Measurements from ENCODE around the gene DMRT1. TPM values are rescaled to one million over a fixed set of nuclear protein-coding genes. Genes with fewer than 3 reads are reported as not detected.

DMRT1 gene
- total RNA-seq, 1 donor from 2014 or later: not detected

DNA sequence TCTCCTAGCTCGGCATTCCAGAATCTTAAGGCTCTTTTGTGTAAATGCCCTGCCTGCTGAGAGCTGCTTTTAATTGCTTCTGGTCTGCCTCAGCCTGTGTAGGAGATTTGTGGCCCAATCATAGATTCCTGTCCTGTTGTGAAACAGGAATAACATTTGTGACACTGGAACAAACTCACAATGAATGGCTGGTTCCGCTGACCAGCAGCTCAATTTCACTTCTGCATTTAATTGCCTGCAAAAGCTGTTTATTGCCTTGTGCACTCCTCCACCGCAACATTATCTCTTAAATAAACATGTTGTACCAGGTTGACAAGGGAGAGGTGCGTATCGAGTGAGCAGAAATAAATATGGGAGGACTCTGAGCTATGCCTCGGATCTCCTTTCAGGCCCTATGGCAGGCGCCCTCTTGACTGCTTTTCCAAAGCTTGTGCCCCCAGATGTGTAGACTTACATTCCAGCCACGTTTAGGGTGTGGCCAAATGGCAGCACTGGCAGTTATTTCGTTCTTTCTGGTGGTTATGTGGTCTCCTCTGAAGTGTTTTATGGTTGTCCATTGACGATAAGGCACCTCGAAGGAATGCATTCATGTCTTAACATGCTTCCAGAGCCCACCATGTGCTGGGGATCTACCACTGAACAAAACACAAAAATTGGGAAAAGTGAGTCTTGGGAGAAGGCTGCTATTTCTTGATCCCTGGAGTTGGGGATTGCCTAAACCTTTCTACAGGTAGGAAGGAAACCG lies 58.1 kb downstream of the DMRT1 start:
- Histone ChIP-seq H3K4me1 (no peaks in the 10 kb centered on the region), H3K36me3 (no peaks in the 10 kb centered on the region), H3K27me3 (no peaks in the 10 kb centered on the region), H3K4me3 (no peak overlapping the region), H3K9me3 (no peaks in the 10 kb centered on the region), H3K27ac (no peak overlapping the region)
- intact Hi-C loops (cut with DNase I): loop anchor here (5.0 kb wide), 1 partner anchor 108 kb away; no protein-coding TSS in a partner anchor
- TF ChIP-seq, protein P1, sequence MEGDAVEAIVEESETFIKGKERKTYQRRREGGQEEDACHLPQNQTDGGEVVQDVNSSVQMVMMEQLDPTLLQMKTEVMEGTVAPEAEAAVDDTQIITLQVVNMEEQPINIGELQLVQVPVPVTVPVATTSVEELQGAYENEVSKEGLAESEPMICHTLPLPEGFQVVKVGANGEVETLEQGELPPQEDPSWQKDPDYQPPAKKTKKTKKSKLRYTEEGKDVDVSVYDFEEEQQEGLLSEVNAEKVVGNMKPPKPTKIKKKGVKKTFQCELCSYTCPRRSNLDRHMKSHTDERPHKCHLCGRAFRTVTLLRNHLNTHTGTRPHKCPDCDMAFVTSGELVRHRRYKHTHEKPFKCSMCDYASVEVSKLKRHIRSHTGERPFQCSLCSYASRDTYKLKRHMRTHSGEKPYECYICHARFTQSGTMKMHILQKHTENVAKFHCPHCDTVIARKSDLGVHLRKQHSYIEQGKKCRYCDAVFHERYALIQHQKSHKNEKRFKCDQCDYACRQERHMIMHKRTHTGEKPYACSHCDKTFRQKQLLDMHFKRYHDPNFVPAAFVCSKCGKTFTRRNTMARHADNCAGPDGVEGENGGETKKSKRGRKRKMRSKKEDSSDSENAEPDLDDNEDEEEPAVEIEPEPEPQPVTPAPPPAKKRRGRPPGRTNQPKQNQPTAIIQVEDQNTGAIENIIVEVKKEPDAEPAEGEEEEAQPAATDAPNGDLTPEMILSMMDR (IDR thresholded peaks at IDR 0.05): no peak
- no peak for DNase-seq (ENCODE audit: low spot score in 2 of 2)

DNA sequence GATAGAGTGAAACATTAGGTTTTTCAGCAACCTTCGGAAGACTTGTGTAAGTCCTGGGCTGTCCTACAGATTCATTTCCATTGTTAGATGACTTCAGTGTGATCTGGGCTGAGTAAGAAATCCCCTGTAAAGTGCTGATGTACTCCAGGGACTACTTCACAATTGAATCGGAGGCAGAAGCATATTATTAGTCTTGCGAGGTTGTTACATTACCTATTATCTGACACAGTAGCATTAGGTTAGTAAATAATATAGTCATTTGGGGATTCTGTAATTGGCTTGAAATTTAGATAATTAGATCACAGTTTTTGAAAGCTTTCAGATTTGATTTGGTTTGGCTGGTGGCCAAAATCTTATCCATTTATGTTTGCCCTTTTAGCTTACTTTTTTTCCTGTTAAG lies 62.4 kb downstream of the DMRT1 start:
- Histone ChIP-seq H3K9me3 (no peaks in the 10 kb centered on the region), H3K36me3 (no peaks in the 10 kb centered on the region), H3K4me3 (no peak overlapping the region), H3K4me1 (no peaks in the 10 kb centered on the region), H3K27me3 (no peaks in the 10 kb centered on the region), H3K27ac (no peak overlapping the region)
- intact Hi-C loops (cut with DNase I): no loop called here
- DNase-seq (ENCODE audit: low spot score in 2 of 2): no peak
- TF ChIP-seq, protein P1 (IDR thresholded peaks at IDR 0.05): no peak

DNA sequence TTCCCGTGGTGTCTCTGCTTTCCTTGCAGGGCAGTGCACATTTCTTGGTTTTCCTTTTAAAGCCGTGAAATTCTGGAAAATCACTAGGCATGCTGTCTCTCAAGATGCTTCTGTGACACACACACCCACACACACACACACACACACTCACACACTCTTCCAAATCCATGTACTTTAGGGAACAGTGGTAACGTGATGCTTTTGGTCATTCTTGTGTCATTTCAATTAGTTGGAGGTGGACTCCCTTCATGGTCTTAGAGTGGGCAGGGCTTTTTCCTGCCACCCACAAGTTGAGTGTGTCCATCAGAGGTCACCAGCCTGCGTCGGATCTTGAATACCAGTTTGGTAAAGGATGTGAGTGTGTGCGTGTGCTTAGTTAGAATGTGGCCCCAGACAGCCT lies 64.4 kb downstream of the DMRT1 start:
- H3K4me1 ChIP-seq: no peaks in the 10 kb centered on the region
- DNase-seq (ENCODE audit: low spot score in 2 of 2): no peak
- no peak overlapping the region for H3K27ac ChIP-seq
- intact Hi-C loops (cut with DNase I): no loop called here
- H3K4me3 ChIP-seq: no peak overlapping the region
- H3K9me3 ChIP-seq: no peaks in the 10 kb centered on the region
- TF ChIP-seq, protein P1 (IDR thresholded peaks at IDR 0.05): no peak
- H3K27me3 ChIP-seq: no peaks in the 10 kb centered on the region
- no peaks in the 10 kb centered on the region for H3K36me3 ChIP-seq

DNA sequence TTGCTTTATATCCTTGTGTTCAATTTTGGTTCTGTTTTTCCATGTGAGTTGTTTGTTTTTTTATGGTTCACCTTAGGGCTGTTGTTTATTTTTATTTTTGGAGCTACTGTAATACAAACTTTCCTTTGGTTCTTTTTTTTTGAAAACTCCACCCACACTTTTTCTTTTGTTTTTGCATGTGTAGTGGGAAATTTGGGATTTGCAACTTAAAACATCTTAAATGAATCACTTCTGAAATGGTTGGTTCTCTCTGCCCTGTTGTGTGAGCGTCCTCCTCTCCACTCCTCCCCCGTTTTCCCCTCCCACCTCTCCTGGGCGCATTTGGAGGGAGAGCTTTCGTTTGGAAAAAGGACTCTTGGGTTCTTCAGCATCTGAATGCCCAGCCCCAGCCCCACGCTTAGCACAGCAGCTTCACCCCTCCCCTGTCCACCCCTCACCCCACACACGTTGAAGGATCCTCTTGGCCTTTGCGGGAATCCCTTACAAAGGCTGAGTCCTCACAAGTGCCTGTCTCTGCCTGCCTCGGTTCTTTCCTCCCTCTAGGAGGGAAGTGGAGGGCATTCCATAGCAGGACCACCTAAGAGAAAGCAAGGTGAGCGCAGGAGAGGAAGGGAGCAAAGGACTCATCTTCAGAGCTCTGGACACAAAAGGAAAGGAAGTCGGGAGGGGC lies 67.2 kb downstream of the DMRT1 start:
- TF ChIP-seq, protein P1 (IDR thresholded peaks at IDR 0.05): no peak
- Histone ChIP-seq H3K9me3 (no peaks in the 10 kb centered on the region), H3K4me3 (no peak overlapping the region), H3K27me3 (no peaks in the 10 kb centered on the region), H3K36me3 (no peaks in the 10 kb centered on the region), H3K4me1 (no peaks in the 10 kb centered on the region), H3K27ac (no peak overlapping the region)
- intact Hi-C loops (cut with DNase I): no loop called here
- no peak for DNase-seq (ENCODE audit: low spot score in 2 of 2)

DNA sequence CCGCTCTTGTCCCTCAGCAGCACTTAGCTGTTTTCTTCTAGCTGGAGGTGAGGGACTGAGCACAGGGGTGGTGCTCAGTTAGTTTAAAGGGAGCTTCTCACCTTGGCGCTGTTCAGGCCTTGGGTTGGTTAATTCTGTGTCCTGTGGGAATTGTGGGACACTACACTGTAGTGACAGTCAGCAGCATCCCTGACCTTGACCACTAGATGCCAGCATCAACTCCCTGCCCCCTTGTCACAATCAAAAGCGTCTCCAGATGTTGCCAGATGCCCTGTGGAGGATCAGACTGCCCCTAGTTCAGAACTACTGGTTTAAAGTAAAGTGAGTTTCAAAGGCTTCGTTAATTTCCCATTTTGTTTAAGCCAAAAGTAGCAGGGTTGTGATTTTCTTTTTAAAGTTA lies 69.5 kb downstream of the DMRT1 start:
- intact Hi-C loops (cut with DNase I): no loop called here
- H3K4me3 ChIP-seq: no peak overlapping the region
- DNase-seq (ENCODE audit: low spot score in 2 of 2): no peak
- no peak overlapping the region for H3K27ac ChIP-seq
- H3K36me3 ChIP-seq: no peaks in the 10 kb centered on the region
- no peaks in the 10 kb centered on the region for H3K9me3 ChIP-seq
- no peaks in the 10 kb centered on the region for H3K27me3 ChIP-seq
- no peaks in the 10 kb centered on the region for H3K4me1 ChIP-seq
- TF ChIP-seq, protein P1 (IDR thresholded peaks at IDR 0.05): no peak
